Activated naive CD8-positive, alpha-beta T cell treated with anti-CD3 and anti-CD28 coated beads, Interleukin-2, amount 10 ng/mL, durations not matched to agents 7 days and 5 days (primary cell): Measurements from ENCODE around the gene MSANTD3. TPM values are rescaled to one million over a fixed set of nuclear protein-coding genes. Genes with fewer than 3 reads are reported as not detected.
"Not testable (repeated sequence)": the region's sequence is repeated elsewhere in the genome, so short reads cannot be mapped to it uniquely, and the experiment has no call there.

Source experiments
- ATAC-seq: fragments of 150-1000 bp; cut with Tn5 transposase; one replicate; pipeline ENCODE4 v1.10.0; 2021; ENCODE audit warnings: low read depth, moderate library complexity
- POLR2A ChIA-PET: fragments of 350-600 bp; sonication (Branson Sonifier 250); formaldehyde crosslinking; loops from one replicate; lab custom pipeline; 2021; ENCODE audit warnings: antibody characterized with exemption; lab: Charles Lee
- DNase-seq: peaks from one replicate; pipeline ENCODE4 v3.0.0; 2021
- H3K27ac Mint-ChIP-seq: one replicate; pipeline ENCODE4 v1.8.0; 2022; ENCODE audit warnings: mild to moderate bottlenecking, mixed read lengths
- H3K27me3 Mint-ChIP-seq: one replicate; pipeline ENCODE4 v1.8.0; 2022; ENCODE audit warnings: mild to moderate bottlenecking, moderate library complexity, mixed read lengths
- H3K36me3 Mint-ChIP-seq: one replicate; pipeline ENCODE4 v1.8.0; 2021; ENCODE audit warnings: mild to moderate bottlenecking, mixed read lengths
- H3K4me1 Mint-ChIP-seq: one replicate; pipeline ENCODE4 v1.8.0; 2021; ENCODE audit warnings: mixed read lengths
- H3K4me3 Mint-ChIP-seq: one replicate; pipeline ENCODE4 v1.8.0; 2022; ENCODE audit warnings: mild to moderate bottlenecking, moderate library complexity, mixed read lengths
- H3K9me3 Mint-ChIP-seq: one replicate; pipeline ENCODE4 v1.8.0; 2021; ENCODE audit warnings: mixed read lengths
- total RNA-seq, 2 experiments: library from RNA; stranded (reverse); gene quantifications; one replicate each; pipeline ENCODE4 v1.2.3, GENCODE V29; 2021

Gene MSANTD3
- total RNA-seq, result 10 to 100 TPM; 17.7 to 19.1 TPM

DNA sequence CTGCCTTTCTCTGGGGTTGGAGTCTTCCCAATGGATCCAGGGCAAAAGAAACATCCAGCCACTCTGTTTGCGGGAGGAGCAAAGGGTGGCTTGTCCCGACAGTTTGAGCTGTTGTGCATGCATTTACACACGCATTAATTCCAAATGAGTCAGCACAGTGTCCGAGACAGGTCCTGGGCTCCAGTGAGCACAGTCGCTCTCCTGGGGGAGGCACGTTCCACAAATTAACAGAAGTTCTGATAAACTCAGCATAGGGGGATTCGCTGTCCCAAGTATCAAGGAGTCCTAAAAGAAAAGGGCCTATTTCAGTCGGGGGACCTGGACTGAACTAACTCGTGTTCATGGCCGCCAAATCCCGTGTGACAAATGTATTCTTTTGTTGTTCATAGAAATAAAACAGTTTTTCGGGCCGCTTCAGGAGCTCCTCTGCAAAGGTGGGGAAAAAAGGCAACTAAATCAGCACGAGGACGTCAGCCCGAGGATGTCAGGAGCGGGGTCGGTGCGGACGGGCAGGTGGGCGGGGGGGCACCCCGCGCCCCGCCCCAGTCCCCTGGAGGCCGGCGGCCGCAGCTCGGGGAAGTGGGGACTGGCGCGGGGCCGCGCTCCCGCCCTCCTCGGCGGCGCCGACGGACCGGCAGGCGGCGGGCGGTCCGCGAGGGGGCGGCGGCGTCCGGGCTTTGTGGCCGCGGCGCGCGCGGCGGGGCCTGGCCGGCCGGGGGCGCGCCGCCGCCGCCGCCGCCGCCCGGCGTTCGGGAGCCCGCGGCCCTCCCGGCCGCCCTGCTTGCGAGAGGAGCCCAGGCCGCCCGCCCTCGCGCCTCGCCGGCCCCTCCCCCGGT is at the start of gene MSANTD3:
Gene MSANTD3 (plus strand): TSS at position 614 of the 836 bp plus-strand sequence. CDS start 14,796 bp downstream, outside the sequence.
- peaks cover 15% of the 10 kb centered on the region for H3K27me3 Mint-ChIP-seq
- H3K27ac Mint-ChIP-seq, result peak within 1 kb of the TSS; percentile 86
- H3K4me3 Mint-ChIP-seq, result peak within 1 kb of the TSS; percentile 89
- POLR2A ChIA-PET, result interaction anchor here (0.6 to 1.8 kb wide), 3 partner anchors 15 to 829 kb away, joined by 3 to 8 read pairs (median 6); no protein-coding TSS in a partner anchor
- ATAC-seq (peak; percentile 85), DNase-seq (peak; percentile 74)
- H3K4me1 Mint-ChIP-seq, result peaks cover 20% of the 10 kb centered on the region
- H3K9me3 Mint-ChIP-seq, result no peaks in the 10 kb centered on the region
- peaks cover 14% of the 10 kb centered on the region for H3K36me3 Mint-ChIP-seq

- no peak for ATAC-seq
- DNase-seq, result no peak
- no peaks in the 10 kb centered on the region for H3K4me1 Mint-ChIP-seq
- POLR2A ChIA-PET, result no interaction called here
- no peaks in the 10 kb centered on the region for H3K36me3 Mint-ChIP-seq
- peaks cover 6% of the 10 kb centered on the region for H3K9me3 Mint-ChIP-seq
- H3K4me3 Mint-ChIP-seq, result no peak overlapping the region
- H3K27ac Mint-ChIP-seq, result no peak overlapping the region
- no peaks in the 10 kb centered on the region for H3K27me3 Mint-ChIP-seq
Observed at GRCh38 chr9:100379862-100380261, 47.1 kb upstream of the MSANTD3 start.

DNA sequence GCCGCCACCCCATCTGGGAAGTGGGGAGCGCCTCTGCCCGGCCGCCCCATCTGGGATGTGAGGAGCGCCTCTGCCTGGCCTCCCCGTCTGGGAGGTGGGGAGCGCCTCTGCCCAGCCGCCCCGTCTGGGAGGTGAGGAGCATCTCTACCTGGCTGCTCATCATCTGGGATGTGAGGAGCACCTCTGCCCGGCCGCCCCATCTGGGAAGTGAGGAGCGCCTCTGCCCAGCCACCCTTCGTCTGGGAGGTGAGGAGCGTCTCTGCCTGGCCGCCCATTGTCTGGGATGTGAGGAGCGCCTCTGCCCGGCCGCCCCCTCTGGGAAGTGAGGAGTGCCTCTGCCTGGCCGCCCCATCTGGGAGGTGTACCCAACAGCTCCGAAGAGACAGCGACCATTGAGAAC is 34.0 kb upstream of the MSANTD3 start:
- POLR2A ChIA-PET, H3K9me3 Mint-ChIP-seq, DNase-seq, H3K36me3 Mint-ChIP-seq, H3K4me3 Mint-ChIP-seq, ATAC-seq, H3K4me1 Mint-ChIP-seq, H3K27ac Mint-ChIP-seq, H3K27me3 Mint-ChIP-seq: not testable (repeated sequence)

GRCh38 chr9:100394032-100394695 is 32.8 kb upstream of the MSANTD3 start:
- Mint-ChIP-seq H3K9me3 (peaks cover 5% of the 10 kb centered on the region), H3K4me1 (peaks cover 3% of the 10 kb centered on the region), H3K36me3 (no peaks in the 10 kb centered on the region), H3K4me3 (no peak overlapping the region), H3K27me3 (no peaks in the 10 kb centered on the region), H3K27ac (no peak overlapping the region)
- DNase-seq (no peak), ATAC-seq (no peak)
- POLR2A ChIA-PET, result no interaction called here

DNA sequence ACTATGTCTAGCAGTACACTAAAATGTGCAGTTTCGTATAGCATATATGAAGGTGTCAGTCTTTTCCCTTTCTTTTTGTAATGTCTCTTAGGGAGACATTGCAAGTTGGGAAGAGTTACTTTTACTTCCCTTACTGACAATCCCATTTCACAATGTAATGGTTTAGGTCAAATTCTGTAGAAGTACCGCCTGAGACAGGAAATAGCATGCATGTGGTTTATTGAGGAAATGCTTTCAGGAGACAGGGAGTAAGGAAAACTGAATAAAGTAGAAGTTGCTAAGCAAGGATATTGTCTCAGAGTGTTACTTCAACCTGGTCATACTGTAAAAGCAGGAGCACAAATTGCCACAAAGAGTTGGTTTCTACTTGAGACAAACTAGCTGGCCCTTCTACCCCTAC is 32.1 kb upstream of the MSANTD3 start:
- H3K27me3 Mint-ChIP-seq, result peaks cover 2% of the 10 kb centered on the region
- no peak for ATAC-seq
- H3K4me1 Mint-ChIP-seq, result peaks cover 3% of the 10 kb centered on the region
- no peaks in the 10 kb centered on the region for H3K36me3 Mint-ChIP-seq
- no peak overlapping the region for H3K27ac Mint-ChIP-seq
- no peak overlapping the region for H3K4me3 Mint-ChIP-seq
- no peak for DNase-seq
- peaks cover 5% of the 10 kb centered on the region for H3K9me3 Mint-ChIP-seq
- POLR2A ChIA-PET, result no interaction called here

DNA sequence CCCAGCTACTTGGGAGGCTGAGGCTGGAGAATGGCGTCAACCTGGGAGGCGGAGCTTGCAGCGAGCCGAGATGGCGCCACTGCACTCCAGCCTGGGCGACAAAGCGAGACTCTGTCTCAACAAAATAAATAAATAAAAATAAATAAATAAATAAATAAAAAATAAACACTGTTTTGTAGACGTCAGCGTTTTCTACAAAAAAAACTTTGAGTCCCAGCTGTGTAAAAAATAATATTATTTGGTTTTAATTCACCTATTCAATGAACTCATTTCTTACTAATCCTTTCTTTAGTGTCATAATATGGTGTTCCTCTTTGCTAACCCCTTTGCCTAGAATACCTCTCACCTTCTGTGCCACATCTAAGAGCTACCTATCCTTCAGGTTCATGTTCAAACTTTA is 30.2 kb upstream of the MSANTD3 start:
- DNase-seq (no peak), ATAC-seq (no peak)
- peaks cover 5% of the 10 kb centered on the region for H3K9me3 Mint-ChIP-seq
- H3K4me1 Mint-ChIP-seq, result peaks cover 3% of the 10 kb centered on the region
- no peak overlapping the region for H3K4me3 Mint-ChIP-seq
- POLR2A ChIA-PET, result interaction anchor here (0.7 kb wide), 1 partner anchor 191 kb away, joined by 3 read pairs; no protein-coding TSS in a partner anchor
- H3K27ac Mint-ChIP-seq, result no peak overlapping the region
- peaks cover 16% of the 10 kb centered on the region for H3K27me3 Mint-ChIP-seq
- no peaks in the 10 kb centered on the region for H3K36me3 Mint-ChIP-seq

GRCh38 chr9:100397529-100398266 is 29.2 kb upstream of the MSANTD3 start:
- no peak overlapping the region for H3K4me3 Mint-ChIP-seq
- peaks cover 3% of the 10 kb centered on the region for H3K4me1 Mint-ChIP-seq
- no peaks in the 10 kb centered on the region for H3K36me3 Mint-ChIP-seq
- peaks cover 5% of the 10 kb centered on the region for H3K9me3 Mint-ChIP-seq
- H3K27me3 Mint-ChIP-seq, result peaks cover 16% of the 10 kb centered on the region
- ATAC-seq (no peak), DNase-seq (no peak)
- H3K27ac Mint-ChIP-seq, result no peak overlapping the region
- POLR2A ChIA-PET, result no interaction called here

GRCh38 chr9:100401042-100401441 is 25.9 kb upstream of the MSANTD3 start:
- H3K4me1 Mint-ChIP-seq, result no peaks in the 10 kb centered on the region
- no peaks in the 10 kb centered on the region for H3K36me3 Mint-ChIP-seq
- H3K27ac Mint-ChIP-seq, result no peak overlapping the region
- no peak for DNase-seq
- H3K4me3 Mint-ChIP-seq, result no peak overlapping the region
- H3K27me3 Mint-ChIP-seq, result peaks cover 19% of the 10 kb centered on the region
- no peak for ATAC-seq
- H3K9me3 Mint-ChIP-seq, result no peaks in the 10 kb centered on the region
- POLR2A ChIA-PET, result no interaction called here

DNA sequence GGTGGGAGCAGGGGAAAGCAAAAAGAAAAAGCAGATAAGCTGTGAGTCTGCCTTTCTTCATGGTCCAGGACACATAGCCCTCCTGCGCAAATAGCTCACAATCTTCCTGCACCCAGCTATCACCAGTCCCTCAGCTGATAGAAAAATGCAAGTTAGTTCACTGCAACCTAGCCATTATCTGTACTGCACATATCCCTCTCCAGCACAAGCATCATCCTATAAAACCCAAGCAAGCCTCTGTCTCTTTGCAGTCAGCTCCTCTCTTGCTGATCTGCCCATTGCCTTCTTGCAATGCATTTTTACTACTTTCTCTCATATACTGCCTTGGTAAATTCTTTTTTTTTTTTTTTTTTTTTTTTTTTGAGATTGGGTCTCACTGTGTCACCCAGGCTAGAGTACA is 20.0 kb upstream of the MSANTD3 start:
- POLR2A ChIA-PET, result no interaction called here
- Mint-ChIP-seq H3K4me3 (no peak overlapping the region), H3K36me3 (no peaks in the 10 kb centered on the region), H3K27me3 (peaks cover 19% of the 10 kb centered on the region), H3K27ac (no peak overlapping the region), H3K9me3 (peaks cover 2% of the 10 kb centered on the region), H3K4me1 (peaks cover 14% of the 10 kb centered on the region)
- ATAC-seq (no peak), DNase-seq (no peak)

GRCh38 chr9:100408546-100409175 is 18.3 kb upstream of the MSANTD3 start:
- Mint-ChIP-seq H3K27ac (no peak overlapping the region), H3K4me3 (no peak overlapping the region), H3K27me3 (peaks cover 19% of the 10 kb centered on the region), H3K36me3 (no peaks in the 10 kb centered on the region), H3K4me1 (peaks cover 14% of the 10 kb centered on the region), H3K9me3 (peaks cover 4% of the 10 kb centered on the region)
- ATAC-seq (no peak), DNase-seq (no peak)
- POLR2A ChIA-PET, result no interaction called here

DNA sequence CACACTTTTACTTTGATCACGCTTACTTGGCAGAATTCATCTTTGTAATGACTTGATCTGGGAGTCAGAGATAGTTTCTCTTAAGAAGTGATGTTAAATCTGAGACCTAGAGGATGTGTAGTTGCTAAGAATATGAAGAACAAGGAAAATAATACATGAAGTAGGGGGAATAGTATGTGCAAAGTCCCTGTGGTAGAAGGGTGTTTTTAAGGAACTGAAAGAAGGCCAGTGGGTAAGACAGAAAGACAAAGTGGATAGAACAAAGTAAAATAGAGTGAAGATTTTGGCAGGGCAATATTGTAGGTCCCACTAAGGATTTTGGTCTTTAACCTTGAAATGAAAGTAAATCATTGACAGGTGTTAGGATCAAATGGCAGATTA is 17.8 kb upstream of the MSANTD3 start:
- no peak for DNase-seq
- Mint-ChIP-seq H3K36me3 (no peaks in the 10 kb centered on the region), H3K27me3 (peaks cover 19% of the 10 kb centered on the region), H3K4me1 (peaks cover 14% of the 10 kb centered on the region), H3K9me3 (peaks cover 4% of the 10 kb centered on the region), H3K4me3 (no peak overlapping the region), H3K27ac (no peak overlapping the region)
- POLR2A ChIA-PET, result no interaction called here
- no peak for ATAC-seq

- H3K4me3 Mint-ChIP-seq, result peak overlapping the region; percentile 82
- H3K36me3 Mint-ChIP-seq, result no peaks in the 10 kb centered on the region
- ATAC-seq (peak; percentile 100), DNase-seq (peak; percentile 83)
- H3K27me3 Mint-ChIP-seq, result peaks cover 34% of the 10 kb centered on the region
- peak overlapping the region; percentile 66 for H3K27ac Mint-ChIP-seq
- peaks cover 14% of the 10 kb centered on the region for H3K4me1 Mint-ChIP-seq
- POLR2A ChIA-PET, result interaction anchor here (0.6 to 1.4 kb wide), 3 partner anchors 15 to 982 kb away, joined by 3 to 10 read pairs (median 6); partner anchors contain the start of genes MSANTD3 and TEX10
- peaks cover 4% of the 10 kb centered on the region for H3K9me3 Mint-ChIP-seq
Observed at GRCh38 chr9:100411472-100412283, 15.3 kb upstream of the MSANTD3 start.
